Measurements from ENCODE around the gene ARID5B. TPM values are rescaled to one million over a fixed set of nuclear protein-coding genes. Genes with fewer than 3 reads are reported as not detected.

Gene ARID5B
- total and polyA plus RNA-seq, 2 donors (not counting 1 experiment from before 2014, with no cell fraction given): 22.4 to 237 TPM

DNA sequence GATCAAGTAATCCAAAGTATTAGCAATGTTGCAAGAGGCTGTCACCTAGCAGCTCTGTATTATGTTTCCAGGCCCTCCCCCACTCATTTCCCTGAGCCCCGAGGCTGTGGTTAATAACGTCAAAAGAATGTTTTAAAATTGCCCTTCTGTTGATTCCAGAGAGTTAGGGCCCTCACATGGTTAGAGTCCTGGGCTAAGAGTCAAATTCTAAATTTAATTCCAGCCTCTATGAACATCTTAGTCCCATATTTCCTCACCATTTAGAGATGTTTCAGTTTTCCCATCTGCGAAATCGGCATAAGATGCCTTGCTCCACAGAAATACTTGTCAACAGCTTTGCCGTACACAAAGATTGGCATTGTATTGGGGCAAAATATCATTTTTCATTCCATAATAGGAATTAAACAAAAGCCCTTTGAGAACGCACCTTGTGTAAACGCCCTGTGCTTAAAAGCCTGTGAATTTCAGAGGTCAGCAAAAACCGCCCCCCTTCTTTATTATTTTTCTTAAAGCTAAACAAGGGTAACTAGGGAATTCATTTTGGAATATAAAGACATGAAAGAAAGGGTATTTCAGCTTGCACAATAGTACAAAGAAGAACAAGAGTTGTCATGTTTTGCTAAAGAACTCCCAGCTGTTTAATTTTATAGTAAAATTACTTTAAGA lies 135.8 kb downstream of the ARID5B start:
- Mint-ChIP-seq H3K27me3 (no peaks in the 10 kb centered on the region), H3K4me1 (peaks cover 82% of the 10 kb centered on the region), H3K9me3 (ENCODE audit: insufficient read depth) (no peaks in the 10 kb centered on the region), H3K27ac (peak overlapping the region; percentile 88), H3K4me3 (no peak overlapping the region)
- Histone ChIP-seq H3K79me2 (ENCODE audit: control insufficient read depth, insufficient read depth, low read length) (peaks cover 99% of the 10 kb centered on the region), H3K9me3 (ENCODE audit: control extremely low read depth in 1 of 3, control insufficient read depth in 2 of 3, insufficient read depth in 1 of 3, low read length in 2 of 3) (peaks cover 0 to 7% (median 0%) of the 10 kb centered on the region in 3 donors), H2AFZ (ENCODE audit: insufficient read depth, low read depth, low read length, poor library complexity, severe bottlenecking) (peak overlapping the region; percentile 2), H3K4me3 (ENCODE audit: control extremely low read depth in 1 of 5, extremely low read depth in 1 of 5, insufficient read depth in 1 of 5, low read depth in 2 of 5, low read length in 4 of 5) (no peak overlapping the region), H4K20me1 (ENCODE audit: control insufficient read depth, insufficient read depth, low read length, poor library complexity, severe bottlenecking) (no peaks in the 10 kb centered on the region), H3K27ac (ENCODE audit: low read length in 2 of 2) (peak overlapping the region; percentile 59 to 84), H3K36me3 (replicated peaks in 1 of 2; ENCODE audit: control extremely low read depth in 1 of 2, control insufficient read depth in 1 of 2, extremely low read depth in 1 of 2, insufficient read depth in 2 of 2, low read length in 1 of 2) (peaks cover 0 to 7% of the 10 kb centered on the region in 2 experiments), H3K9ac (ENCODE audit: low read length) (peak overlapping the region; percentile 16), H3K4me2 (replicated peaks; ENCODE audit: low read depth, low read length, poor library complexity, severe bottlenecking) (peak overlapping the region; percentile 70), H3K27me3 (replicated peaks in 1 of 4; ENCODE audit: control extremely low read depth in 1 of 4, control insufficient read depth in 3 of 4, insufficient read depth in 4 of 4, low read length in 3 of 4) (no peaks in the 10 kb centered on the region), H3K4me1 (ENCODE audit: control insufficient read depth in 2 of 2, insufficient read depth in 2 of 2, low read length in 2 of 2) (peaks cover 73 to 79% of the 10 kb centered on the region in 2 donors)
- intact Hi-C loops (cut with micrococcal nuclease): loop anchor here (10.0 kb wide), 1 partner anchor 48 kb away; no protein-coding TSS in a partner anchor
- TF ChIP-seq EZH2 (IDR thresholded peaks at IDR 0.05; ENCODE audit: borderline replicate concordance, insufficient read depth, low read depth, low read length, poor library complexity, severe bottlenecking): no peak
- TF ChIP-seq, protein P1, sequence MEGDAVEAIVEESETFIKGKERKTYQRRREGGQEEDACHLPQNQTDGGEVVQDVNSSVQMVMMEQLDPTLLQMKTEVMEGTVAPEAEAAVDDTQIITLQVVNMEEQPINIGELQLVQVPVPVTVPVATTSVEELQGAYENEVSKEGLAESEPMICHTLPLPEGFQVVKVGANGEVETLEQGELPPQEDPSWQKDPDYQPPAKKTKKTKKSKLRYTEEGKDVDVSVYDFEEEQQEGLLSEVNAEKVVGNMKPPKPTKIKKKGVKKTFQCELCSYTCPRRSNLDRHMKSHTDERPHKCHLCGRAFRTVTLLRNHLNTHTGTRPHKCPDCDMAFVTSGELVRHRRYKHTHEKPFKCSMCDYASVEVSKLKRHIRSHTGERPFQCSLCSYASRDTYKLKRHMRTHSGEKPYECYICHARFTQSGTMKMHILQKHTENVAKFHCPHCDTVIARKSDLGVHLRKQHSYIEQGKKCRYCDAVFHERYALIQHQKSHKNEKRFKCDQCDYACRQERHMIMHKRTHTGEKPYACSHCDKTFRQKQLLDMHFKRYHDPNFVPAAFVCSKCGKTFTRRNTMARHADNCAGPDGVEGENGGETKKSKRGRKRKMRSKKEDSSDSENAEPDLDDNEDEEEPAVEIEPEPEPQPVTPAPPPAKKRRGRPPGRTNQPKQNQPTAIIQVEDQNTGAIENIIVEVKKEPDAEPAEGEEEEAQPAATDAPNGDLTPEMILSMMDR (IDR thresholded peaks at IDR 0.05): no peak
- ChIA-PET POLR2A (interaction anchor here (1.1 to 2.2 kb wide), 2 partner anchors 12 to 137 kb away, joined by 3 to 7 read pairs; no protein-coding TSS in a partner anchor), CTCF (interaction anchor here (0.7 to 14.1 kb wide), 24 partner anchors 9 to 400 kb away, joined by 3 to 184 read pairs (median 8); partner anchors contain the start of gene ARID5B)
- no peak for ATAC-seq (ENCODE audit: low read depth)
- no CpG with 5 or more reads among the region's 8 CpGs for WGBS (ENCODE audit: insufficient coverage)
- no peak for DNase-seq

Measured in B cell (primary cell).